Measurements from ENCODE around the gene GRIK3.

Gene GRIK3

DNA sequence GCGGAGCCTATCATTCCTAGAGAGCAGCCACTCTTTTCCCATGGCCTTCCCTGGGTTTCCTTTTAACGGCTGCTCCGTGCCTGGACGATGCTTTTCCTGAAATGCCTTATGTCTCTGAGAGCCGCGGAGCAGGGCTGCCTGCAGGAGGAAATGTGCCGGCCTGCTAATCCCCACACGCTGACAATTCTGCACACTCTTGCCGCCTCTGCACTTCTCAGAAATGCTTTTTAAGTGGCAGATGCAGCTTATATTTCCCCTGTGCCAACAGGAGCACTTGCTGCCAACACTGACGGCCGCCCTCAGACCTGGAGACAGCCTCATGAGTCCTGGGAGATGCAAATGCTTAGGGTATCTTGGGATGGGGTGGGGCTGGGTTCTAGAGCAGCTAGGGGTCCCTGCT lies 253.2 kb downstream of the GRIK3 start:
- in situ Hi-C loops (cut with HindIII; ENCODE audit: low sequenced_read_pairs) = no loop called here
- TF ChIP-seq, protein P1, sequence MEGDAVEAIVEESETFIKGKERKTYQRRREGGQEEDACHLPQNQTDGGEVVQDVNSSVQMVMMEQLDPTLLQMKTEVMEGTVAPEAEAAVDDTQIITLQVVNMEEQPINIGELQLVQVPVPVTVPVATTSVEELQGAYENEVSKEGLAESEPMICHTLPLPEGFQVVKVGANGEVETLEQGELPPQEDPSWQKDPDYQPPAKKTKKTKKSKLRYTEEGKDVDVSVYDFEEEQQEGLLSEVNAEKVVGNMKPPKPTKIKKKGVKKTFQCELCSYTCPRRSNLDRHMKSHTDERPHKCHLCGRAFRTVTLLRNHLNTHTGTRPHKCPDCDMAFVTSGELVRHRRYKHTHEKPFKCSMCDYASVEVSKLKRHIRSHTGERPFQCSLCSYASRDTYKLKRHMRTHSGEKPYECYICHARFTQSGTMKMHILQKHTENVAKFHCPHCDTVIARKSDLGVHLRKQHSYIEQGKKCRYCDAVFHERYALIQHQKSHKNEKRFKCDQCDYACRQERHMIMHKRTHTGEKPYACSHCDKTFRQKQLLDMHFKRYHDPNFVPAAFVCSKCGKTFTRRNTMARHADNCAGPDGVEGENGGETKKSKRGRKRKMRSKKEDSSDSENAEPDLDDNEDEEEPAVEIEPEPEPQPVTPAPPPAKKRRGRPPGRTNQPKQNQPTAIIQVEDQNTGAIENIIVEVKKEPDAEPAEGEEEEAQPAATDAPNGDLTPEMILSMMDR (IDR thresholded peaks at IDR 0.05; ENCODE audit: low read depth, low read length, missing control alignments) = no peak
- DNase-seq (ENCODE audit: low read depth) = no peak
- H3K4me3 ChIP-seq (ENCODE audit: low read depth, low read length) = no peak overlapping the region

DNA sequence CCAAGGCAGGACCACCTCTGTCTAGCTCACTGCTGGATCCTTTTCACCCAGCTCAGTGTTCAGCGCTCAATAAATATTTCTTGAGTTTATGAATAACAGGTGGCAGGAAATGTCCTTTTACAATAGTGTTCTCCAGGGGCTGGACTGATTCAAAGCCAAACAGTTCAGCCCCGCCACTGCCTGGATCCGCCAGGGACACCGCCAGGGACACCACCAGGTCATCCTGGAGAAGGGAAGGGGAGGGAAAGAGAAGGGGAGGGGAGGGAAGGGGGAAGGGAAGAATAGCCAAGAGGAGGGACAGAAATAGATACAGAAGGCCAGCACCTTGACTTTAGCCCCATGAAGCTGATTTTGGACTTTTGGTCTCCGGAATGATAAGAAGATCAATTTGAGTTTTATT lies 255.6 kb downstream of the GRIK3 start:
- no peak for DNase-seq (ENCODE audit: low read depth)
- TF ChIP-seq, protein P1 (IDR thresholded peaks at IDR 0.05; ENCODE audit: low read depth, low read length, missing control alignments) = no peak
- in situ Hi-C loops (cut with HindIII; ENCODE audit: low sequenced_read_pairs) = loop anchor here (5.0 kb wide), 1 partner anchor 79 kb away; no protein-coding TSS in a partner anchor
- no peak overlapping the region for H3K4me3 ChIP-seq (ENCODE audit: low read depth, low read length)

DNA sequence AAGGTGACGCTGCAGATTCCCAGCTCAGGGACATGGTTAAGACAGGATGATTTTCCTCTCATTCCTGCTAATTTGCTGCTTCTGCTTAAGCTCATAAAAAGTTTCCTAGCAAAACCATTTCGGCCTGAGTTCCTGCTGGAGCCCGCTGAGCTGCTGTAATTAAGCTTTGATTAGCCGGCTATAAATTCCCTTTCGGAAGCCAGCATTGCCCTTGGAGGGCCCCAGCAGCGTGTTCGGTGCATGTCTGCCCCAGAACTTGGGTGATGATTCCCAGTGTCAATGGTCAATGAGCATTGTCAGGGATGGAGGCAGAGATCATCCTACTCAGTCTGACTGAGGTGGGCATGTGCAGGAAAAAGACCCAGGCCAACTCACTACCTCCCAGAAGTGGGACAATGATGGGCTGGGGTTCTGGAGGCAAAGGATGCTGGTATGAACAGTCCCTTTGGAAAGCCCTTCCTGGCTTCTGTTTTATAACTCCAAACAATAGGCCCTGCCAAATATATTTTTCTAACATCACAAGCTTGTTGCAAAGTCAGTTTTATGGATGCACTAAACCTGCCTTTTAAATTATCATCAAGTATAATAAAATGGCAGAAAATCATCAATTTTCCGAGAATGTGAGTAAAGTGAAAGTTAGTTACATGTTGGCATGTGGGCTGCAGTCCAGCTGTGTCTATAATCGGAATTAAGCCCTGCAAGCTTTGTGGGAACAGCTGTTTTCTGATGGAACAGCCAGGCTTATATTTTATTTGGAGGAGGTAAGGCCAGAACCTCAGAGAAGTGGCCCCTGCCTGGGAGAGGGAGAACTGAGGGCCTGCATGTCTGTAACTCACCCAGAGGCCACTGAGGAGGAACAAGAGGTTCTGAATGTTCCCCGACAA lies 257.1 kb downstream of the GRIK3 start:
- in situ Hi-C loops (cut with HindIII; ENCODE audit: low sequenced_read_pairs) = loop anchor here (5.0 kb wide), 1 partner anchor 80 kb away; no protein-coding TSS in a partner anchor
- no peak for DNase-seq (ENCODE audit: low read depth)
- TF ChIP-seq, protein P1 (IDR thresholded peaks at IDR 0.05; ENCODE audit: low read depth, low read length, missing control alignments) = no peak
- no peak overlapping the region for H3K4me3 ChIP-seq (ENCODE audit: low read depth, low read length)

DNA sequence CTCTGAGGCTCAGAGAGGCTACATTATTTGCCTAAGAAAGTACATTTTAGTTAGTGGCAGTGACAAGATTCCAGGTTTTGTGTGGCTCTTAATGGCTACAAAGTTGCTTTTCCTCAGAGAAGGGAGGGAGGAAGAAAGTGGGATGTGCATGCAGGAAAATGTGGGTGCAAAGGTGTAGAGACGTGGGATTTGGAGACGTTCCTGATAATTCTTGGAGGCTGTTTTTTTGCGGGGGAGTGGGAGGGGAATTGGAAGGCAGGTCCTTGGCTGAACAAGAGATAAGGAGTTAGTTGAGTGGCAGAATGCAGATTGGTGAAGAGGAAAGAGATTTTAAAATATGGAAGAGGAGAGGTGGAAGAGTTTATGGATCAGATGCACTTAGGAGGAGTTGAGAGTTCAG lies 258.1 kb downstream of the GRIK3 start:
- no peak overlapping the region for H3K4me3 ChIP-seq (ENCODE audit: low read depth, low read length)
- DNase-seq (ENCODE audit: low read depth) = no peak
- TF ChIP-seq, protein P1 (IDR thresholded peaks at IDR 0.05; ENCODE audit: low read depth, low read length, missing control alignments) = no peak
- in situ Hi-C loops (cut with HindIII; ENCODE audit: low sequenced_read_pairs) = loop anchor here (5.0 kb wide), 1 partner anchor 81 kb away; no protein-coding TSS in a partner anchor

DNA sequence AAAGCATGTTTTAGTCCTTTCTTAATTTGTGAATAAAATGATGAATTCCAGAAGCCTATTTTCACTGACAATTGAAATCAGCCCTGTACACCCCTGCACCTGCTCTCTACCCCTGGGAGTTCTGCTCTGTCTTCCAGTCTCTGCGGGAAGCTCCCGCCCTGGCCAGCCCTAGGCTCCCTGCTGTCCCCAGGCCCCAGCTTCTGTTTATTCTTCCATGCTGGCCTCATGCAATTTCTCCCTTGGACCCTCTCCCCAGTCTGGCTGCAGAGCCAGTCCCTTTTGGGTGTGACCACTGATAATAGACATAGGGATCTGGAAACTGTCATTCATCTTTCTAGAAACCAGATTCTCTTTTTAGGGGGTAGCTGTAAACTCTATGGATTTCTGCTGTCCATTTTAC lies 258.6 kb downstream of the GRIK3 start:
- in situ Hi-C loops (cut with HindIII; ENCODE audit: low sequenced_read_pairs) = loop anchor here (5.0 kb wide), 1 partner anchor 82 kb away; no protein-coding TSS in a partner anchor
- TF ChIP-seq, protein P1 (IDR thresholded peaks at IDR 0.05; ENCODE audit: low read depth, low read length, missing control alignments) = no peak
- no peak overlapping the region for H3K4me3 ChIP-seq (ENCODE audit: low read depth, low read length)
- no peak for DNase-seq (ENCODE audit: low read depth)

DNA sequence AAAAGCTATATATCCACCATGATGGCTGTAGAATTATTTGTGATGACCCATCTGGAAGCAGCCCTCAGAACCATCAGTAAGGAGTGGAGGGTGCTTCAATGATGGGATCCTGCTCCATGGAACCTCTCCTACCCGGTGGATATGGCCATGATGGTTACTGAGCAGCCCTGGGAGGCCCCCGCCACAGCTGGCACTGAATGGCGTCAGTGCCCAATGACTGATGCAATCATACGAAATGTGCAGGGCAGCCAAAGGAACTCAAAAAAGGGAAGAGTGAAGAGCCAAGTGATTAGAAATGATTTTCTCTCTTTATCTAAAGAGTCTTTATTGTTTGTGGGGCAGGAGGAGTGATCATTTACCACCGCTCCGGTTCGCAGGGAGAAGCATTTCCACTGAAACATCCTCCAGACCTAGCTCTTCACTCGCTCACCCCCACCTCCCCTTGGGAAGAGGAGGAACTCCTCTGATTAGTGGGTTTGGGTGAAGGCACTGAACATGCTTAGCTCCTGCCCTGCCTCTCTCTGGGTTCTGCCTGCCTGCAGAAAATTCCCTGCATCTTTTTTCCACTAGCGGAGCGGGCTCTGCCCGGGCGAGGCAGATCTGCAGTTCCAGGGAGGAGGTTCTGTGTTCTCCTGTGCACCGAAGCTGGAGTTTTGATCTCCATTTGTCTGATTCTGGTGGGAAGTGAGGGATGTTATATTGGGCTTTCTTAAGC lies 260.3 kb downstream of the GRIK3 start:
- H3K4me3 ChIP-seq (ENCODE audit: low read depth, low read length) = no peak overlapping the region
- DNase-seq (ENCODE audit: low read depth) = no peak
- TF ChIP-seq, protein P1 (IDR thresholded peaks at IDR 0.05; ENCODE audit: low read depth, low read length, missing control alignments) = no peak
- in situ Hi-C loops (cut with HindIII; ENCODE audit: low sequenced_read_pairs) = no loop called here

Measured in astrocyte of the cerebellum (primary cell).